HG02852 (cell line): Measurements from ENCODE around the gene SH3PXD2A.

Experiments
- ATAC-seq: cut with Tn5 transposase; IDR thresholded peaks from one replicate; pipeline ENCODE4 v1.9.1; 2021; ENCODE audit warnings: mild to moderate bottlenecking, moderate library complexity; ENCODE audit not compliant: unreplicated experiment

SH3PXD2A gene

DNA sequence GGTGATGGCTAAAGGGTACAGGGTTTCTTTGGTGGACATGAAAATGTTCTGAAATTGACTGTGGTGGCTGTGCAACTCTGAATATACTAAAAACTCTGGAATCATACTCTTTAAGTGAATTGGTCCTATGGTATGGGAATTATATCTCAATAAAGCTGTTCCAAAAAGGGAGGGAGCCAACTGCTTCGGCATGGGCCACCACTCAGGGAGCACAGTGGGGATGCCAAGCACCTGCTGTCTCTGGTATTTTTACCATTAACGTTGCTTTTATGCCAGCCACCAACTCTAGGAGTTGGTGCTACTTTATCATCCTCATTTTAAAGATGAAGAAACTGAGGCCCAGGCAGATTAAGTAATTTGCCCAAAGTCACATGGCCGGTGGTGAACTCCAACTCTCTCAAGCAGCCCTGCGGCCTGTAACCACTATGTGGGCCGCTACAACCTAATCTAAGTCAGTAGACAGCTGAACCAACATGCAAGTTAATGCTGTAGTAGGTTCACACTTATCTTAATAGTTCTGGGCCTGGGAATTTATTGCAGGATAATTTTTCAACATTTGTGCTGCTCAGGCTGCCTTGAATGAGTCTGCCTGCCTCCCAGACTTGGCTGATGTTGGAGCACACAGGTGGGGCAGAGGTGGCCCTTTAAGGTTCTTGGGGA is 20.8 kb downstream of the SH3PXD2A start:
- no peak for ATAC-seq

DNA sequence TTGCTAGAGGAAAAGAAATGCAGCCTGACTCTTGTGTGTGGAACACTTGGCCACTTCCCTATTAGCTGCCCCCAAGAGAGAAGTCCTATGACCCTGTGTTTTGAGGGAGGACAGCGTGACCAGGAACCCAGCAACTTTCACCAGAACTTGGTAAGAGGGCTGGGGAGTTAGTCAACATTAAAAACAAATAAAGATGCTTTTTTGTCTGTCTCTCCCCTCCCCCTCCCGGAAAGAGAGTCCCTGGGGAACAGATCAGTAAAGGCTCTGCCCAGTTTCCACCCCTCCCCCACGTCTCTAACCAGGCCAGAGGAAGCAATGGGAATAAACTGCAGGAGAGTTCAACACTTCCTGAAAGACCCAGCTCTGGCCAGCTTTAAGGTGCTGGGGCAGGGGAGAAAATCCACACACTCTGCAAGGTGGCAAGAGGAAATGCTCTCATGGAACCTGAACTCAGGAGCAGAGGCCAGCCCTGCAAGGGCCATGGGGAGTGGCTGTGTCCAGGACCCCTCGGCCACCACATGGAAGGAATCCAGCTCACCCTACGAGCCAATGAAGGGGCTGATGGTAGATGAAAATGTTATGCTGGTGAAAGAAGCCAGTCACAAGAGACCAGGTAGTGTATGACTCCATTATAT is 21.5 kb downstream of the SH3PXD2A start:
- ATAC-seq = no peak

DNA sequence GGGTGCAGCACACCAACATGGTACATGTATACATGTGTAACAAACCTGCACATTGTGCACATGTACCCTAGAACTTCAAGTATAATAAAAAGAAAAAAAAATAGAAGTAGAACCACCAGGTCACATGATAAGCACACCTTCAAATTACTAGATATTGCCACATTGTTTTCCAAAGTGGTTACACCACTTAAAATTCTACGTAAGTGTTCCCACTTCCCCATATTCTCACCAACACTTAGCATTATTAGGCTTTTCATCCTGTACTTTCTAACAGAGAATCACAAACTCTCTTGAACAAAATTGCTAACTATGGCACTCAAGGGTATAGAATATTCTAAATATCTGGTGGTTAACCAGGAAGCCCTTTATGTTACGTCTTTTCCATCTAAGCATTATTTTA is 22.6 kb downstream of the SH3PXD2A start:
- ATAC-seq = no peak

DNA sequence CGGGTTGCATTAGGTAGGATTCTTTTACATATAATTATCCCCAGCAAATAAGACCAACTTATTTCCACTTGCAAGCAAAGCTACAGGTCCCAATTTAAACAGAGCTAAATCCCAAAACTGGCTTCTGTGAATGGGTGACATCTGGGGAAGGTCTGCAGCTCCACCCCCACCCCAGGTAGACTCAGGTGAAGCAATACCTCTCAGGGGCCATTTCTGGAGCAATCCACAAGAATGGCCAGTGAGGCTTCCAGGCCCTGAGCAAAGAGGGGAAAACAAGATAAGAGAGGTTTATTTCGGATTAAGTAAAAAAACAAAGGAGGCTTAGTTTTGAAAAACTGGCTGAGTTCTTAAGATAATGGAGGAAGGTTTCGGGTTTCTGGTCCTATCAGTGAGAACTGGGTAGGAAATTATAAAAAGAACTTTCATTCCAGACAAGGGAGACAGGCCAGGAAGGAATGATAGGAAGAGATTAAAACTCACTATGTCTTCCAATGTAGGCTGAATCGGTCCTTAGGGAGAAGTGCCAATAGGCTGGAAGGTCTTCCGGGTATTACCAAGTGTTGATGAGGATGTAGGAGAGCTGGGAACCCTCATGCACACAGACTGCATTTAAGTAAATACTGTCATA is 25.4 kb downstream of the SH3PXD2A start:
- ATAC-seq = no peak

DNA sequence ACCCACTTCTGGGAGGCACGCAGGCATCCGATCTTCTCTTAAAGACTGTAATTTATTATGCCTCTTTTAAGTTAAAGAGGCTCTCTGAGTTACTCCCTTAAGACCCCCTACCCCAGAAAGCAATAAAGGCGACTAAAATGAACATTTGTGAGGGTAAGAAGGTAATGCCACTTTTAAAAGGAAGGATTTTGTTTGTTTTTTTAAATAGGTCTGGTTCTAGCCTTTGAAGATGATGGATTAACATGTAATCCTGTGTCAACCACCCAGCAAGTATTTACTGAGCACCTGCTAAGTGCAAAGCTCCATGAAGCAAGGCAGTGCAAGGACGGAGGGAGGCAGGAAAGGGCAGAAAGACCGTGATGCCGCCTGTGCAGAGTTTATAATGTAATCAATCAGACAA is 26.1 kb downstream of the SH3PXD2A start:
- ATAC-seq = no peak

DNA sequence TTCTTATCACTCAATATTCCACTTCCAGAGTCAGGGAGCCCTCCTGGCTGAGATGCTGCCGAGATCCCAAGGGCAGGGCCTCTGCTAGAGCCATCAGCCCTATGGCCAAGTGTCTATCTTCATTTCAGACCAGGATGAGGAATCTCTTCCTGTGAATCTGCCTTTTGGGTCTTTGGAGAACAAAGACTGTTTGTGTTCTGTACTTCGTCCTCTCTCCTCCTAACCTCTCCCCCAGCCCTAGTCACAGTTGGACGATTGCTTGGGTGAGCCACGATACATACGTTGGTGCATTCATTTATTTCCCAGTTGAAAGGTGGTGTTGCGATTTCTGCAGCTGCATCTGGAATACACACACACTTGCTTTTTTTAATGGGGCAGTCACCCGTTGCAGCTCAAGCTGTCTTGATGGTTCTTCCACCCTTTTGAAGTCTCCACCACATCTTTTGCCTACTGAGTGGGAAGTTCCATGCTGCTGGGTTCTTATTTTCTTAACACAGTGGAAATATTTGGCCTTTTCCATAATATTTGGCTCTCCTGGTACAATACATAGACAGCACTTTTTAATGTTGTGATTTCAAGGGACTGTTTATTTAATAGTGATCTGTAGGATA is 26.7 kb downstream of the SH3PXD2A start:
- no peak for ATAC-seq

DNA sequence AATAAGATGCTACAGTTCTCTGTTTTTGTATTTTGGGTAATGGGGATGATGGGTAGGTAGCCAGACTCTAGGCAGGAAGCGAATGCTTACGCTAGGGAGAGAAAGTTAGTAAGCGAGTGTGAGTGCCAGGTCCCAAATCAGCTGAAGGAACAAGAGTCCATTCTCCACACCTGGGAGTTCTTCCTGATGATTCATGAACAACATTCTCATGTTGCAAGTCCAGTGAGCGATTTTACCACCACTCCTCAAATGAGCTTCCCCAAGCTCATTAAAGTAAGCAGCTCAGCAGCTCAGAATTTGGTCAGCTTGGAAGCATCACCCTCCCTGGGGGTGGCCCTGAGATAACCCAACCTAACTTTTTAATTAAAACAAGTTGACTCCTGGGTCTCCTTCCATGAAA is 27.3 kb downstream of the SH3PXD2A start:
- no peak for ATAC-seq

DNA sequence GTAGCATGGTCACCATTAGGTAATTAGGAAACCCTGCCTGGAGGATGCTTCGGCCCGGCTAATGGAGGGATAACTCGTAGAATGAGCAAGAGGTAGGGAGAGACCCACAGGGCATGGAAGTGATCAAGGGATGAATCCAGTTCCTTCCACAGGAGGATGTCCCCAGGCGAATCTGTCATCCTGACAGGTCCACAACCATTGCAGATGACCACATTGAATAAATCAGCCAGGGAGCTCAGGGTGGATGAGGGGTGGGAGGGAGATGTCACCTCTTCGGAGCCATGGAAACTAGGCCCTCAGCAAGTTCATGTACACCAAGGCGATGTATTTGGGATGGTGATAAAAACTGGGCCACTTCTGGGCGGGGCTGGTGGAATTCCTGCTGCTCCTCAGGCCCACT is 28.5 kb downstream of the SH3PXD2A start:
- no peak for ATAC-seq

DNA sequence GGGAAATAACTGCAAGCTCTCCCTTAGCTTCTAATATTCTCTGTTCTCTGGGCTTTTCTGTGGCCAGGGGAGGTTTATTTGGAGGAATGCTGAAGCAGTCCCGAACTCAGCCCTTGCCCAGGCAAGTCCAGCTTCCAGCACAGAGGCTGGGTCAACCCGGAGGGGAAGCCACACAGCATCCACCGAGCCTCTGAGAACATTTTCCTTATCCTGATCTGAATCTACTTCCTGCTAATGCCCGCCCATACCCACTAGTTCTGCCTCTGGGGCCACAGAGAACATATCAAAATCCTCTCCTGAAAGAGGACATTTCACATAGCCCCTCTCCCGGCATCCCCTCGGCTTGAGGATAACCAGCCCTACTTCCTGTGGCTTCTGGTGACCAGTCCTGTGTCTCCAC is 31.1 kb downstream of the SH3PXD2A start:
- ATAC-seq = no peak

DNA sequence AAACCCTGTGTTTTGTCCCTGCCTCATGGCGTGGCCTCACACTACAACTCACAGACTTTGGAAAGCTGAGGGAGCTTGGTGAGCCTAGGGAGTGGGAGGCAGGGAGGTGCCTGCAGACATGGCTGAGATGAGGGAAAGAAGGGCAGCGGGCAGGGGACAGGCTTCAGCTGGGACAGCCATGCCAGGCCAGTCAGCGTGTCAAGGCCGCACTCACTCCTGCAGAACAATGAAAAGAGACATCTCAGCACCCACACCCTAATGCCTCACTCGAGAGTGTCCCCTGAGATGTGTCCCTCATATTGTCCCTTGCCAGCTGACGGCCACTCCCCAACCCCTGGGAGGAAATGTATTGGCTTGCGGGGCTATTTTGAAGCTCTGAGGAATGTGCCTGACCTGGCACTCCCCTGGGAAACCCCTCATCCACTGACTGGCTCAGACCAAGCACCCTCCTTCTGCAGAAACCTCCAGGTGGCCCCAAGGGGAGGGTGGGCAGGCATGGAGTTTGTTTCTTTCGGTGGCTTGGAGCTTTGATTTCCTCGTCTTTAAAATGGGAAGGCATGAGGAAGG is 31.6 kb downstream of the SH3PXD2A start:
- no peak for ATAC-seq

DNA sequence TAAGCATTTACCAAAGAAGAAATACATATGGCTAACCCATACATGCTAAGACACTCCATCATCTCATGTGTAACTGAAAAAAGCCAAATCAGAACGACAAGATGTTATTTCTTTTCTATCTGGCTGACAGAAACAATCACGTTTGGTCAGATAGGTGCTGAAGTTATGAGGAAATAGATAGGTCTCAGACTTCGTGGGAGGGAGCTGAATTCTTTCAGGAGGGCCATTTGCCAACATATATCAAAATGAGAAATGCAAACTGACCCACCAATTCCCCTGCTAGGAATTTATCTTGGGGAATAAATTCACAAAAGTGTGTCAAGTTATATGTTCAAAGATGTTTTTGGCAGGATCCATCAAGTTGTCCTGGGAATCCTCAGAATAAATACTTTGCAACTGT is 32.6 kb downstream of the SH3PXD2A start:
- no peak for ATAC-seq

DNA sequence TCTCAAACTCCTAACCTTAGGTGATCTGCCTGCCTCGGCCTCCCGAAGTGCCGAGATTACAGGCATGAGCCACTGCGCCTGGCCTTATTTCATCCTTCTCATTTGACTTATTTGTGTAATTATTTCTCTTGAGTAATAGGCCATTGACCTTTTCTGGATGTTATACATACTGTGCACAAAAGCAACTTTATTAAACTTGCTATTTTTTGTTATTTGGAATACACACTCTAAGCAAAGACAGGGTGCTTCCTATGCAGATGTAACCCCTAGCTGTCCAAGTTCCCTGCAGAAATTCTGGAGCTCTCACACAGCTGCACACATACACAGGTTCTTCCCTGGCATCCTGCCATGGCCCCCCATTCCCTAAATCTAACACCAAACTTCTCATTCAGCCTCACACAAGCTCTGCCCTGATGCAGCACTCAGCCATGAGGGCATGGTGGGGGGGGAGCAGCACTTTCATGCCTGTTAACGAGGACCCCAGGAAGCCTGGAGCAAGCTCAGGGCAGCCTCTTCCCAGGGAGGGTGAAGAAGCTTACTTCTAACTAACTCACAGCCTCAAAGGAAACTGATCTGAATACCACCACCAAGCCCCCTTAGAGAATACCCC is 33.2 kb downstream of the SH3PXD2A start:
- no peak for ATAC-seq

DNA sequence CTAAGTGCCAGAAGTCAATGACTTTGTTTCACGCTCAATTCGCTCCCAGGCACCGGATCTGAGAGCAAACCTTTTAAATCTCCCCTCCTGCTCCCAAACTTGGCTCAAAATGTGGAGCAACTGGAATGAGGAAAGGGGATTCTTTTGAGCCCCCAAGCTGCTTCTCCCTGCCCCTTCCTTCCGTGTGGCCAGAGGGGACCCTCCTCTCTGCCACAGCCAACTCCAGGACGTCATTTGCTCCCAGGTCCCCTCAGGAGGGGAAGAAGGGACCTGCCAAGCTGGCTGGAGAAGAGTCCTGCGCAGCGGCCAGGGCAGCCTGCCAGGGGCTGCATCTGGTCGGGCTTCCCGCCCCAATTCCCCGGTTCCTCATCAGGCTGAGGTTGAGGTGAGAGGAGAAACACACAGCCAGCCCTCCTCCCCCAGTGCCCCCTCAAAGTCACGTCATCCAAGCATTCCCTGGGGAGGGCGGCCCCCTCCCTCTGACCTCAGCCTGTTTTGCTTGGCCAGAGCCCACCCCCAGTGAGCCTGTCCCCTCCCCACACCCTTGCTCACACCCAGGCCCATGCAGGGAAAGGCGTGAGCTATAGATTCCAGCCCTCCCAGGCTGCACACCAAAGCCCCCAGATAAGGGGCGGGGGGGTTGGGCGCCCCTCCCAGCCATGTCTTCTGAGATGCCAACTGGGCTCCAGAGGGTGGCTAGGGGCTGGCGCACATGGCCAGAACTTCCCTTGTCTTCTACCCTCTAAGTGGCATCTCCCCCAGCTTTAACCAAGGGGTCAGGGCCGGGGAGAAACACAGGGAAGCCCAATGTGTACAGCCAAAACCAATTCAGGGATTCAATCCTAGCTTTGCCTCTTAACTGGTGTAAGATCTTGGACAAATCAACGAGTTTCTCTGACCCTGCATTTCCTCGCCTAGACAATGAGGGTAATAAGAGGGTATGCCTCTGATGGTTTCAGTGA is 35.0 kb downstream of the SH3PXD2A start:
- ATAC-seq = no peak

DNA sequence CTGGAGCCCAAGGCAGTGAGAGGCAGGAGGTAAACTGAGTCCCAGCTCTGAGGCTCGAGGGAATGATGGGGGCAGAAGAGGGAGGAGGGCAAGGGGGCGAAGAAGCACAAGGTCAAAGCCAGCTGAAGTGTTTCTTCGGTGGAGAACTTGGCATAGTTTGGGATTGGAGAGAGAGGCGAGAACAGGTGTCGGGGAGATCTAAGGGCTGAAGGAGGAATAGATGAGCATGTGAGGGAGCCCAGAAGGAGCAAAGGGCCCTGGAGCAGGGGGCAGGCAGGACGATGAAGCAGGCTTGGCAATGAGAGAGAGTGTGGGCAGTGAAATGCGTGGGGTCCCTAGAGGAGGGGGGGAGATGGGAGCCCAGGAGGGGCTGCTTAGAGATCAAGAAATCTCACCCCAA is 35.9 kb downstream of the SH3PXD2A start:
- no peak for ATAC-seq

DNA sequence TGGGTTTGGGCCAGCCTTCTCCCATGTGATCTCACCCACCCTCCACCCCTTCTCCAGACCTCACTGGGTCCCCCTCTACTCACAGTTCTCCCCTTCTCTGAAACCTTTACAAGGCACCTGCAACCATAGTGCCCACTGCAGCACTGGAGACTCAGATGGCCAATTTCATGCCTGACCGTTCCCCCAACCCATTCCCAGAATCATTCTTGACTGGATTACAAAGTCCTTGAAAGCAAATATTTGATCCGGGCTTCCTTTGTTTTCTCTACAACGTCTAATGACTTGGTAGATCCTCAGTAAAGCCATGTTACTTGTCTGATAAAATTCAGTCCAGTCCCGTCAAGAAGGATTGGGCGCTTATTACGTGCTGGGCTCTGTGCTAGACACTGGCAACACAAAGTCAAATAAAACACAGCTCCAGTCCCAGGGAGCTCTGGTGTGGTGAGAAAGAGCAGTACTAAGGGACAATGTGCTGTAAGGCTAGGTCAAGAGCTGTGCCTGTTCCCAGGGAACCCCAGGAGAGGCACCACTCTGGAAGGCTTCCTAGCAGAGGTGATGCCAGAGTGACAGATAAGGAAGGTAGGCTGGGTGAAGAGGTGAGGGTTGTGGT is 36.5 kb downstream of the SH3PXD2A start:
- no peak for ATAC-seq

DNA sequence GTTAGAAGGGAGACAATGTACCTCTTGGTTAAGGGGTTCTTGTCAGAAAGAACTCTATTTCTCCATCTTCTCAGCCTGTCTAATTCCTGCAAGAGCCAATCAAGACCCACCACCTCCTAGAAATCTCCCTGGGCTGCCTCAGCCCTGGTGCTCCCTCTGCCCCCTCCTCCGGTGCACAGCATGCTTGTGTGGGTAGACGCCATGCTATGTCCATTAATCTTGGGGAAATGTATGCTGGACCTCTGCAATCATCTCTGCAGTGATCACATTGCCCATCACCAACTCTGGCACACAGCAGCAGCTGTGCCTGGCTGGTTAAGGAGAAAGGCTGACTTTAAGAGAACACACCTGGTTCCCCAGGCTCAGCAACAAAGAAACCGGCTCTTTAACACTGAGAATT is 37.3 kb downstream of the SH3PXD2A start:
- ATAC-seq = no peak

DNA sequence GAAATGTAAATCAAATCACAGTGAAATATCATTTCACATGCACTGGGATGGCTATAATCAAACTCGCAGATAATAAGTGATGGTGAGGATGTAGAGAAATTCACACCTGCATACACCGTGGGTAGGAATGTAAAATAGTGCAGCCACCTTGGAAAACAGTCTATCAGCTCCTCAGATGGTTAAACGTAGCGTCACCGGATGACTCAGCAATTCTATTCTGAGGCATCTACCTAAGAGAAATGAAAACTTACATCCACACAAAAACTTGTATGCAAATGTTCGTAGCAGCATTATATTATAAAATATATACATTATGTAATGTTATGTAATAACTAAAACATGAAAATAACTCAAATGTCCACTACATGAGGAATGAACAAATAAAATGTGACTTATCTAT is 38.9 kb downstream of the SH3PXD2A start:
- ATAC-seq = peak; percentile 60

DNA sequence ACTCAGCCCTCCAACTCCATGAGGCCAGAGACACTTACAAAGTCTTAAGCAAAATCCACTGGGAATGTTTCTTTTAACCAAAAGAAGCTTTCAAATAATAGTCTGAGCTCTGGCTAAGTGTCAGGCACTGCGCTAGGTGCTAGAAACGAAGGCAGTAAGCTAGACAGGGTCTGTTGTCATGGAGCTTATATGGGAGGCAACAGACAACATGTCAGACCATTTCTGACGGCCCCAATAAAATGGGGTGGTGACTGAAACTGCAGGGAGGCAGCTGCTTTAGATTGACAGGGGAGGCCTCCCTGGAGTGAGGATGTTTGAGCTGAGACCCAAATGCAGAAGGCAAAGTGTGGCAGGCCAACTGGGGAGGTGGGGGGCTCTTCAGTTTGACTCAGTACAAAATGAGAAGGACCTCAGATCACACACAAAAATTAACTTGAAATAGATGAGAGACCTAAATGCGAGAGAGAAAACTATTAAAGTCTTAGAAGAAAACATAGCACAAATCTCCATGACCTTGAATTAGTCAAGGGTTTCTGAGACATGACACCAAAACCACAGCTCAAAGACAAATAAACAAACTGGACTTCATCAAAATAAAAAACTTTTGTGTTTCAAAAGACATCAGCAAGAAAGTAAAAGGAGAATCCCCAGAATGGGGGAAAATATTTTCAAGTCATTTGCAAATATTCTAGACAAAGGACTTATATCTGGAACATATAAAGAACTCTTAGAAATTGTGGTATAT is 40.6 kb downstream of the SH3PXD2A start:
- ATAC-seq = no peak

DNA sequence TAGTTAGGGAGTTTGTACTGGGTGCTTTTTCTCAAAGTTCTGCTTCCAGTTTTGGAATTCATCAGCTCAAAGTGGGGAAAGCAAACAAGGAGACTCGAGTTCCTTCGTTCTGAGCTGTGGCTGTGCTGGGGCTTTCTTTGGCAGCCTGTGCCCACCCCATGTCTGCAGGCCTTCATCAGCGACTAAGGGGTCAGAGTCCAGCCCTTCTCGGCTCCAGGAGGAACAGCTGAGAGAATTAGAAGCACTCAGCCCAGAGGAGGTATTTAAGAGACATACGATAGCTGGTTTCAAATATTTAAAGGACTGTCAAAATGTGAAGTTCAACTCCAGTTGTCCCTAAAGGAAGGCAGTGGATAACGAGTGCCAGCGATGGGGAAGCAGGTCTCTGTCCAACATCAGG is 41.3 kb downstream of the SH3PXD2A start:
- no peak for ATAC-seq
